GM12873 (cell line): ENCODE data around the gene ZNF619.

Experiments used
- TF ChIP-seq, protein P1 (sequence below): IDR thresholded peaks from 2 replicates; pipeline ENCODE4 v1.5.1; 2012; ENCODE audit warnings: low read depth, mild to moderate bottlenecking, moderate library complexity, low read length, control low read depth; ENCODE audit not compliant: insufficient read depth; ENCODE audit errors: missing control alignments

ZNF619 gene

DNA sequence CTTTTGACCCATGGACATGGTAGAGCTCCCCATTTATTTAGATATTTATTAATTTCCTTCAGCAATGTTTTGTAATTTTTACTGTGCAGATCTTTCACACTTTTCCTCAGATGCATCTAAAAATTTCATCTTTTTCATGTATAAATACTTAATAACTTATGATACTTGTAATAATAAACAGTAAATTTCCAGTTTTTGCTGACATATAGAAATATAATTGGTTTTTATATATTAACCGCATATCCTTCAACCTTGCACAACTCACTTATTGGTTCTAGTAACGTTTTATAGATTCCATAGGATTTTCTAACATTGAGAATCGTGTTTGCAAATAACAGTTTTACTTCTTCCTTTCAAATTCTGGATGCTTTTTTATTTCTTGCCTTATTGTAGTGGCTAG lies 44.3 kb downstream of the ZNF619 start:
- TF ChIP-seq, protein P1, sequence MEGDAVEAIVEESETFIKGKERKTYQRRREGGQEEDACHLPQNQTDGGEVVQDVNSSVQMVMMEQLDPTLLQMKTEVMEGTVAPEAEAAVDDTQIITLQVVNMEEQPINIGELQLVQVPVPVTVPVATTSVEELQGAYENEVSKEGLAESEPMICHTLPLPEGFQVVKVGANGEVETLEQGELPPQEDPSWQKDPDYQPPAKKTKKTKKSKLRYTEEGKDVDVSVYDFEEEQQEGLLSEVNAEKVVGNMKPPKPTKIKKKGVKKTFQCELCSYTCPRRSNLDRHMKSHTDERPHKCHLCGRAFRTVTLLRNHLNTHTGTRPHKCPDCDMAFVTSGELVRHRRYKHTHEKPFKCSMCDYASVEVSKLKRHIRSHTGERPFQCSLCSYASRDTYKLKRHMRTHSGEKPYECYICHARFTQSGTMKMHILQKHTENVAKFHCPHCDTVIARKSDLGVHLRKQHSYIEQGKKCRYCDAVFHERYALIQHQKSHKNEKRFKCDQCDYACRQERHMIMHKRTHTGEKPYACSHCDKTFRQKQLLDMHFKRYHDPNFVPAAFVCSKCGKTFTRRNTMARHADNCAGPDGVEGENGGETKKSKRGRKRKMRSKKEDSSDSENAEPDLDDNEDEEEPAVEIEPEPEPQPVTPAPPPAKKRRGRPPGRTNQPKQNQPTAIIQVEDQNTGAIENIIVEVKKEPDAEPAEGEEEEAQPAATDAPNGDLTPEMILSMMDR = no peak

DNA sequence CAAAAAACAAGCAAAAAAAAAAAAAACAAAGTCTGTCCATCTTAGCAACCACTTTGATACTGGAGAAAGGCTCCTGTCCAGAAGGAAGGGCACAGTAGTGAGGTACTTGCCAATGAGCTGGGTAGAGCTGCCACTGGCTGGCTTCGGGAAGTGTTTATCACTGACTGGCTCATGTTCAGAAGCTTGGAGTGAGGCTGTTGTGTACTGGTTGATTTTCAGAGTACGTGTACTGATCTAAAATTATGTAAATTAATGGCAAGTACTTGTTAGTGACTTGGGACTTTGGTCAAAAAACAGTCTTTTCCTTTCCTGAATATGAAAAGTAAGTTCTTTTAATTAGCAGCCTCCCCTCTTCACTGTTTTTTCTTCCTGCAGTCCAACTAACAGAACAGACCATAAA lies 46.9 kb downstream of the ZNF619 start:
- TF ChIP-seq, protein P1 = no peak

DNA sequence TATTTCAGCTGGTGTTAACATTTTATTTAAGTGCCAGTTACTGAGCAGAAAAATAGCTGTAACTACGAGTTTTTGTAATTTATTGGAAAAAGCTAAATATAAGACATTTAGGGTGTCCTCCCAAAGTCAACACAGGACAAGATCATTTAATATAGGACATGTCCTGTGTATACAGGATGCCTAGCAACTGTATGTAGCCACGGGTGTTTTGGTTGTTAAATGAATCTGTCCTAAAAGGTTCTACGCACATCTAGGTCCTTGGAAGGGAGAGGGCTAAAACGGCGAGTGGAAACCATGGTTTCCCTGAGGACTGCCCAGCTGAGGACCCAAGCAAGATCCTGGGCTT lies 47.3 kb downstream of the ZNF619 start:
- TF ChIP-seq, protein P1 = no peak

DNA sequence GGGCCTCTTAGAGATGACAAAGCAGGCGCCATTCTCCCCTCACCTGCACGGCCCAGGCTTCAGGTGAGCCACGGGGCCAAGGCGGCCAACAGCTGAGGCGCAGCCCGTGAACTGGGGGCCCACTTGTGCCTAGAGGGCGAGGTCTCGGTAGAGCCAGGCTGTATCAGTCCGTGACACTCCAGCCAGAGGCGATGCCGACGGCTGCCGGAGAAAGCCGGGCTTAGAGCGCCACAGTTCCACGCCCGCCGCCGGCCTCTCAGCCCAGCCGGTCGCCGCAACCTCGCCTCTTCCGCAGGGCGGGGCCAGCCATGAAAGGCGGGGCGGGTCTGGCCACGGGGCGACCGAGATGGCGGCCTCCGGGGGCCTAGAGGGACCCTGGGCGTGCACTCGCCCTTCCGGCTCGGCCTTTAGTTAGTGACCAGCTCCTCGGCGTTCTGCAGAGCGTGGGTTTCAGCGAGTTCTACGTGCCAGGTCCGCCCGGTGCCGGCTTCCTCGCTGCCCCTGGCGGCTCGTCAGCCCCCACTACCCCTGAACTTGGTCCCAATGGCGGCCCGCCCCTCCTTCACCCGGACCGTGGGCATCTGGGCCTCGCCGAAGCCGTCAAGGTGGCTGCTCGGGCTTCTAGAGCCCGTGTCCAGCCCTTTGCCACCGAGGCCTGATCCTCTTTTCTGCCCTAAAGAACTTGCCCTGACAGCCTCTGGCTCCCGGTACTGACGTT lies 47.8 kb downstream of the ZNF619 start, which contains the start of gene ZNF621:
TSS of gene ZNF621 (plus strand) at position 393 of the 718 bp plus-strand sequence. CDS start 881 bp downstream, outside the sequence.
- TF ChIP-seq, protein P1 = no peak

DNA sequence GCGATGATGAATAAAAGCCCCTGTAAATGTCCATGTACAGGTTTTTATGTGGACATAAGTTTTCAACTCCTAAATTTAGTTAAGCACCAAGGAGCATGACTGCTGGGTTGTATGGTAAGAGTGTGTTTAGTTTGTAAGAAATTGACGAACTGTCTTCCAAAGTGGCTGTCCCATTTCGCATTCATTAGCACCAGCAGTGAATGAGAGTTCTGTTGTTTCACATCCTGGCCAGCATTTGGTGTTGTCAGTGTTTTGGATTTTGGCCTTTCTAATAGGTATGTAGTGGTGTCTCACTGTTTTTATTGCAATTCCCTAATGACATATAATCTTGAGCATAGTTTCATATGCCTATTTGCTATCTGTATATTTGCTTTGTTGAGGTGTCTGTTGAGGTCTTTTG lies 51.5 kb downstream of the ZNF619 start:
- TF ChIP-seq, protein P1 = no peak

DNA sequence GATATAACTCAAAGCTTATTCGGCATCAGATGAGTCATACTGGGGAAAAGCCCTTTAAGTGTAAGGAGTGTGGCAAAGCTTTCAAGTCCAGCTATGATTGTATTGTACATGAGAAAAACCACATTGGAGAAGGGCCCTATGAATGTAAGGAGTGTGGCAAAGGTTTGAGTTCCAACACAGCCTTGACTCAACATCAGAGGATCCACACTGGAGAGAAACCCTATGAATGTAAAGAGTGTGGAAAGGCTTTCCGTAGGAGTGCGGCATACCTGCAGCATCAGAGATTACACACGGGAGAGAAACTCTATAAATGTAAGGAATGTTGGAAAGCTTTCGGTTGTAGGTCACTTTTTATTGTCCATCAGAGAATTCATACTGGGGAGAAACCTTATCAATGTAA lies 55.3 kb downstream of the ZNF619 start:
- TF ChIP-seq, protein P1 = no peak

DNA sequence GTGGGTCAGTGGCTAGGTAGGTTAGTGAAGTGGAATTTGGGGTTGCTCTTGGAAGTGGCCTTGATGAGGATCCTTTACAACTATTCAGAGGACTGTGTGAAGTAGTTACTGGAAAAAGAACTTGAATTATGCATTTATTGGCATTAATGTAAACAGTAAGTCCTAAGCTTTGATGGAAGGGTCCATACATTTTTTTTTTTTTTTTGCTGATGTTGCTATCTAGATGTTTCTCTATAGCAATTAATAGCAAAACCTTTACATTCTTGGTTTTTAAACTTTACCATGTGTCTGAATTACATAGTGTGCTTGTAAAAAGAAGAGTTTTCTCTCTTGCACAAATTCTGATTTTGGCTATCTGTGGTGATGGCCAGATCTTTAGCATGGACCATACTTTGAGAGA lies 57.4 kb downstream of the ZNF619 start:
- TF ChIP-seq, protein P1 = no peak
